ENCODE data around the gene EMD.

DNA sequence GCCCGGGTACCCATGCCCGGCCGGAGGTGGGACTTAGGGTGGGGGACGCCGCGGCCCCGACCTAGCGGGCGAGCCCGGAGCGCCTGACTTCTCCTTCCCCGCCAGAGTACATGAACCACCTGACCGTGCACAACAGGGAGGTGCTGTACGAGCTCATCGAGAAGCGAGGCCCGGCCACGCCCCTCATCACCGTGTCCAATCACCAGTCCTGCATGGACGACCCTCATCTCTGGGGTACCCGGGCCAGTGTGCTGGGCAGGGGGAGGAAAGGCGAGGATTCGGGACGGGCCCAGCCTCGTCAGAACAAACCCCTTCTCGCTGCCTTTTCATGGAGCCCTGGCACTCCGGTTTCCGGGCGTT lies 32.9 kb downstream of the EMD start:
- TF ChIP-seq, protein P1, sequence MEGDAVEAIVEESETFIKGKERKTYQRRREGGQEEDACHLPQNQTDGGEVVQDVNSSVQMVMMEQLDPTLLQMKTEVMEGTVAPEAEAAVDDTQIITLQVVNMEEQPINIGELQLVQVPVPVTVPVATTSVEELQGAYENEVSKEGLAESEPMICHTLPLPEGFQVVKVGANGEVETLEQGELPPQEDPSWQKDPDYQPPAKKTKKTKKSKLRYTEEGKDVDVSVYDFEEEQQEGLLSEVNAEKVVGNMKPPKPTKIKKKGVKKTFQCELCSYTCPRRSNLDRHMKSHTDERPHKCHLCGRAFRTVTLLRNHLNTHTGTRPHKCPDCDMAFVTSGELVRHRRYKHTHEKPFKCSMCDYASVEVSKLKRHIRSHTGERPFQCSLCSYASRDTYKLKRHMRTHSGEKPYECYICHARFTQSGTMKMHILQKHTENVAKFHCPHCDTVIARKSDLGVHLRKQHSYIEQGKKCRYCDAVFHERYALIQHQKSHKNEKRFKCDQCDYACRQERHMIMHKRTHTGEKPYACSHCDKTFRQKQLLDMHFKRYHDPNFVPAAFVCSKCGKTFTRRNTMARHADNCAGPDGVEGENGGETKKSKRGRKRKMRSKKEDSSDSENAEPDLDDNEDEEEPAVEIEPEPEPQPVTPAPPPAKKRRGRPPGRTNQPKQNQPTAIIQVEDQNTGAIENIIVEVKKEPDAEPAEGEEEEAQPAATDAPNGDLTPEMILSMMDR (conservative IDR thresholded peaks at IDR 0.05; ENCODE audit: low read length), result no peak
- no peak for TF ChIP-seq EZH2phosphoT487 (IDR thresholded peaks at IDR 0.05; ENCODE audit: borderline replicate concordance)
